Osteoblast (primary cell): ENCODE results near the gene BANP. TPM values are rescaled to one million over a fixed set of nuclear protein-coding genes. Genes with fewer than 3 reads are reported as not detected.

Experiments used
- DNase-seq: peaks from one replicate; pipeline ENCODE4 v3.0.0; 2011; ENCODE audit warnings: low spot score, mixed read lengths; ENCODE audit not compliant: insufficient read length; ENCODE audit errors: missing footprints
- H2AFZ ChIP-seq: 2 replicates; pipeline ENCODE4 v1.6.0; 2011; ENCODE audit warnings: mild to moderate bottlenecking, low read length
- H3K27ac ChIP-seq: 2 replicates; pipeline ENCODE4 v1.5.1; 2011; ENCODE audit warnings: mild to moderate bottlenecking, low read depth, low read length, moderate library complexity
- H3K27me3 ChIP-seq: 2 replicates; pipeline ENCODE4 v1.6.0; 2012; ENCODE audit warnings: mild to moderate bottlenecking, control low read depth, inconsistent platforms, low read length, moderate library complexity; ENCODE audit not compliant: insufficient read depth
- H3K36me3 ChIP-seq: 2 replicates; pipeline ENCODE4 v1.5.1; 2011; ENCODE audit warnings: mild to moderate bottlenecking, low read length, control low read depth, moderate library complexity; ENCODE audit not compliant: insufficient read depth
- H3K4me1 ChIP-seq: 2 replicates; pipeline ENCODE4 v1.5.1; 2011; ENCODE audit warnings: mild to moderate bottlenecking, low read length, control low read depth, moderate library complexity; ENCODE audit not compliant: insufficient read depth
- H3K4me2 ChIP-seq: 2 replicates; pipeline ENCODE4 v1.6.0; 2011; ENCODE audit warnings: mild to moderate bottlenecking, low read length; ENCODE audit not compliant: insufficient read depth
- H3K4me3 ChIP-seq: fragments of 200-600 bp; sonication (generic); 3 replicates; pipeline ENCODE4 v1.5.1; 2012; ENCODE audit warnings: mild to moderate bottlenecking, low read length, inconsistent platforms; ENCODE audit not compliant: insufficient read depth
- H3K79me2 ChIP-seq: 2 replicates; pipeline ENCODE4 v1.6.0; 2012; ENCODE audit warnings: mild to moderate bottlenecking, low read length, control low read depth, inconsistent platforms; ENCODE audit not compliant: insufficient read depth
- H3K9me3 ChIP-seq: 2 replicates; pipeline ENCODE4 v1.5.1; 2011; ENCODE audit warnings: low read depth, low read length, control low read depth
- H4K20me1 ChIP-seq: 2 replicates; pipeline ENCODE4 v1.6.0; 2012; ENCODE audit warnings: mild to moderate bottlenecking, low read length, control low read depth; ENCODE audit not compliant: insufficient read depth
- total RNA-seq: library from RNA; depleted of rRNA; stranded (reverse); fragments of >200 nt; gene quantifications from 2 replicates; pipeline ENCODE4 v1.2.3, GENCODE V29; 2012
- TF ChIP-seq, protein P1 (sequence below): IDR thresholded peaks from 2 replicates; pipeline ENCODE4 v1.5.1; 2011; ENCODE audit warnings: mild to moderate bottlenecking, low read depth, low read length, moderate library complexity; ENCODE audit errors: extremely low read depth

Gene BANP
- total RNA-seq, 1 donor: 23.5 TPM

DNA sequence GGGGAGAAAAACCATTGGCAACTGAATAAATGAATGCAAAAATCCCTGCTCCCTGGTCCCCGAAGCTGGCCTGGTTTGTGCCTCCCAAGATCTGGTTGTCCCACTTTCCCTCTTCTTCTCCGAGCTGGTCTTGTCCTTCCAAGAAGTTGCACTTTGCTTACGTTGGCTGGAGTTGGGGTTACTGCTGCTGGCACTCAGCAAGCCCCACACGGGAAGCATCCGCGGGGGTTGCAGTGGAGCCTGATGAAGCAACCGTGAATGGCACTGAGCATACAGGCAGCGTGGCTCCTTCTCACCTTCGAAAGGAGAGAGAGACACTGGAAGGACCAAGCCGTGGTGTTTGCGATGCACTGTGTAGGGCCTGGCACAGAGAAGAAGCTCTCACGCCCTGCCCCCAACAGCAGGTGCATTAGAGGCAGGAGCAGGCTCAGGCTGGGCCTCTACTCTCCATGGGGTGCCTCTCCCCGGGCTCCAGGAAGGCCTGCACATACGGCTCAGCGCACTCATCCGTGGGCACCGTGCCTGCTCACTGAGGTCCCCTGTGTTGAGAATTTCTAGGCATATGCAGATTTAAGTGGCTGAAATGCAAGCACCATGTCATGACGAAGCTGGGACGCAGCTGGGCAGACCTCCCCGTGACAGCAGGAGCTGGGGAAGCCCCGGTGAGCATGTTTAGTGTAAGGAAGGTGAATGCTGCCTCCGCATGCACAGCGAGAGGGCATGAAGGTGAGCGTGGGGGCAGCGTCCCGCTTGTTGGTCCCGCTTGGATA is 27.0 kb upstream of the BANP start:
- DNase-seq: no peak
- Histone ChIP-seq H3K36me3 (no peaks in the 10 kb centered on the region), H3K27me3 (peaks cover 27% of the 10 kb centered on the region), H3K27ac (no peak overlapping the region), H3K9me3 (no peaks in the 10 kb centered on the region), H2AFZ (no peak overlapping the region), H3K4me2 (no peak overlapping the region), H3K4me3 (no peak overlapping the region), H4K20me1 (no peaks in the 10 kb centered on the region), H3K79me2 (no peaks in the 10 kb centered on the region), H3K4me1 (no peaks in the 10 kb centered on the region)
- TF ChIP-seq, protein P1, sequence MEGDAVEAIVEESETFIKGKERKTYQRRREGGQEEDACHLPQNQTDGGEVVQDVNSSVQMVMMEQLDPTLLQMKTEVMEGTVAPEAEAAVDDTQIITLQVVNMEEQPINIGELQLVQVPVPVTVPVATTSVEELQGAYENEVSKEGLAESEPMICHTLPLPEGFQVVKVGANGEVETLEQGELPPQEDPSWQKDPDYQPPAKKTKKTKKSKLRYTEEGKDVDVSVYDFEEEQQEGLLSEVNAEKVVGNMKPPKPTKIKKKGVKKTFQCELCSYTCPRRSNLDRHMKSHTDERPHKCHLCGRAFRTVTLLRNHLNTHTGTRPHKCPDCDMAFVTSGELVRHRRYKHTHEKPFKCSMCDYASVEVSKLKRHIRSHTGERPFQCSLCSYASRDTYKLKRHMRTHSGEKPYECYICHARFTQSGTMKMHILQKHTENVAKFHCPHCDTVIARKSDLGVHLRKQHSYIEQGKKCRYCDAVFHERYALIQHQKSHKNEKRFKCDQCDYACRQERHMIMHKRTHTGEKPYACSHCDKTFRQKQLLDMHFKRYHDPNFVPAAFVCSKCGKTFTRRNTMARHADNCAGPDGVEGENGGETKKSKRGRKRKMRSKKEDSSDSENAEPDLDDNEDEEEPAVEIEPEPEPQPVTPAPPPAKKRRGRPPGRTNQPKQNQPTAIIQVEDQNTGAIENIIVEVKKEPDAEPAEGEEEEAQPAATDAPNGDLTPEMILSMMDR: no peak

DNA sequence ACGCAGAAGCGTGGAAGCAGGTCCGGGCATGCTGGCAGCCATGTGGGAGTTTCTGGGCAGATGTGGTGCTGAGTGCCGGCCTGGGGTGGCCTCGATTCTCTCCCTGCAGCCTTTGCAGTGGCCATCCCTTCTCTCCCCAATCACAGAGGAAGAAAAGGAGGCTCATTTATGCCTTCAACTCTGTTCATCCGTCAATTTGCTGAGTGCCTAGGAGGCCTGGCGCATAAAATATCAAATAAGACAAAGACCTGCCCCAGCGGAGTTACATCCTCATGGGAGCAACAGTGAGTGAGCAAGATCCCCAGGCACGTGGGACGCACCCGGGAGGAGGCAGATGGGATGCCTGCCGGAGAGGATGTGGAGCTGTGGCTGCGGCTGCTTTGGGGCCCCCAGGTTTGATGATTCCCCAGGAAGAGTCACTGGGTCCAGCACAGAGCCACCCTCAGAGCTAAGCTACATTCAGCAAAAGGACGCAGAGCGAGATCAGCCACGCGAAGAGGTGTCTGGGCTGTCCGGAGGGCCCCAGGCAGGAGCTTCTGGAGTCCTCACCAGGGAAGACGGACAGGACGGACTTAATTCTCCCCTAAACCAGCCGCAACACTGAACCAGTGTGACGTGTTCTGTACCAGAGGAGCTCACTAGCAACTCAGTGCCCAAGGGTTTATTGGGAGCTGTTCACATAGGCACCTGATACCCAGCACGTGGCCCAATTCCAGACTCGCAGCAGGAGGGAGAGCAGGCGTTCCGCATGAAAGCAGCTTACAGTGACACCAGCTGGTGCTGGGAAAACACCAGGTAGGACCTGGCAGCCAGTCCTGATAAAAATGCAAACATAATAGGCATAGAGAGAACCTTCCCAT is 26.2 kb upstream of the BANP start:
- Histone ChIP-seq H3K9me3 (no peaks in the 10 kb centered on the region), H3K27ac (no peak overlapping the region), H2AFZ (no peak overlapping the region), H3K79me2 (no peaks in the 10 kb centered on the region), H3K4me2 (no peak overlapping the region), H3K4me3 (no peak overlapping the region), H3K36me3 (no peaks in the 10 kb centered on the region), H4K20me1 (no peaks in the 10 kb centered on the region), H3K27me3 (peaks cover 27% of the 10 kb centered on the region), H3K4me1 (no peaks in the 10 kb centered on the region)
- TF ChIP-seq, protein P1: no peak
- no peak for DNase-seq

DNA sequence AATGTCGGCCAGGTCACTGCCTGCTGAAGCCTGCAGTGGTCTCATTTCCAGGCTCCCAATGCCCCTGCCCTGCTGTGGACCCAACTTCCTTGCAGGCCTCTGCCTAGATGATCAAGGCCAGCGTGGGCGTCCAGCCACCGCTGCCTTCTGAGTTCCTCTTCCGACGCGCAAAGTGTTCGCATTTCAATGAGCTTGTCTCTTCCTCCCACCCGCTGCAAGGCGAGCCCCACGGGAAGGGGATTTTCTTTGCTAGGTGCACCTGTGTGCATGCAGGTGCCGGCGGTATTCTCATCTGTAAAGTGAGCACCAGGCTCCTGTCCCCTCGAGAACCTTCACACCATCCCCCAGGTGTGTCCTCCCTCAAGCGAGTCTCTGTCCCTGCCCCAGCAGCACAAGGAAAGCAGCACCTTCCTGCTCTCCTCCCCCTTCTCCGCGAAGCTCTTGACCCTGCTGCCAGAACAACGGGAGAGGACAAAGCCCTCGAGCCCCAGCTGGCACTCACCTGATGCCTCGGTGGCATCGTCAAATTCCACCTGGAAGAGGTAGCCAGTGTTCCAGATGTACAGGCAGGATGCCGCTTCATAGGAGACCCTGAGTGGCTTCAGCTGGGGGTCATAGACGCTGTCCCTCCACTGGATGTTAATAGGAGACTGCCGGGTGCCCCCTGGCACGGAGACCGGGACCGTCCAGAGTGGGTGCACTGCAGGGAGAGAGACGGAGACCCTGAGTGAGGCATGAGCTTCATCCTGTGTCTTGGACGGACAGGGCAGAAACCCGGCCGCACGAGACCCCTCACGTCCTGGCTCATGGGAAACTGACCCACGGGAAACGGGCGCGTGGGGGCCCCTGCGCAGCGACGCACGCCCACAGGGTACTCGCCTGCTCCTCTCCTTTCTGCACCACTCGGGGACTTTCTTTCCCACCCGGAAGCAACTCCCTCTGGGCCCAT is 24.7 kb upstream of the BANP start:
- Histone ChIP-seq H3K79me2 (no peaks in the 10 kb centered on the region), H3K36me3 (no peaks in the 10 kb centered on the region), H3K27ac (no peak overlapping the region), H4K20me1 (no peaks in the 10 kb centered on the region), H3K4me3 (no peak overlapping the region), H3K9me3 (no peaks in the 10 kb centered on the region), H2AFZ (no peak overlapping the region), H3K27me3 (peaks cover 27% of the 10 kb centered on the region), H3K4me2 (no peak overlapping the region), H3K4me1 (no peaks in the 10 kb centered on the region)
- TF ChIP-seq, protein P1: no peak
- no peak for DNase-seq
